Mesothelial cell of epicardium (in vitro differentiated cells): ENCODE data around the gene ARF3. TPM values are rescaled to one million over a fixed set of nuclear protein-coding genes. Genes with fewer than 3 reads are reported as not detected.
"Not testable (repeated sequence)": the region's sequence is repeated elsewhere in the genome, so short reads cannot be mapped to it uniquely, and the experiment has no call there.

ENCODE experiments used
- DNase-seq, 2 experiments: peaks; one replicate each; pipeline ENCODE4 v3.0.0; 2021; ENCODE audit warnings: low spot score in 2 of 2; ENCODE audit not compliant: unreplicated experiment in 2 of 2
- H3K27ac Mint-ChIP-seq: 2 replicates; pipeline ENCODE4 v1.8.0; 2021; ENCODE audit warnings: mixed read lengths
- H3K27me3 Mint-ChIP-seq: 2 replicates; pipeline ENCODE4 v1.8.0; 2021; ENCODE audit warnings: low read depth, mixed read lengths
- H3K36me3 Mint-ChIP-seq: 2 replicates; pipeline ENCODE4 v1.8.0; 2021; ENCODE audit warnings: mixed read lengths
- H3K4me1 Mint-ChIP-seq: 2 replicates; pipeline ENCODE4 v1.8.0; 2021; ENCODE audit warnings: mixed read lengths
- H3K4me3 Mint-ChIP-seq: 2 replicates; pipeline ENCODE4 v1.8.0; 2021; ENCODE audit warnings: mild to moderate bottlenecking, moderate library complexity, mixed read lengths
- H3K9me3 Mint-ChIP-seq: 2 replicates; pipeline ENCODE4 v1.8.0; 2021; ENCODE audit warnings: mixed read lengths
- total RNA-seq: library from RNA; stranded (reverse); gene quantifications from 3 replicates; pipeline ENCODE4 v1.2.1, GENCODE V29; 2021
- TF ChIP-seq, protein P1 (sequence below): fragments of 200-600 bp; sonication (generic); IDR thresholded peaks from one replicate; pipeline ENCODE4 v1.5.0; 2021; ENCODE audit warnings: antibody characterized with exemption; ENCODE audit not compliant: unreplicated experiment

Gene ARF3
- total RNA-seq, 1 donor from 2014 or later = 123 TPM

DNA sequence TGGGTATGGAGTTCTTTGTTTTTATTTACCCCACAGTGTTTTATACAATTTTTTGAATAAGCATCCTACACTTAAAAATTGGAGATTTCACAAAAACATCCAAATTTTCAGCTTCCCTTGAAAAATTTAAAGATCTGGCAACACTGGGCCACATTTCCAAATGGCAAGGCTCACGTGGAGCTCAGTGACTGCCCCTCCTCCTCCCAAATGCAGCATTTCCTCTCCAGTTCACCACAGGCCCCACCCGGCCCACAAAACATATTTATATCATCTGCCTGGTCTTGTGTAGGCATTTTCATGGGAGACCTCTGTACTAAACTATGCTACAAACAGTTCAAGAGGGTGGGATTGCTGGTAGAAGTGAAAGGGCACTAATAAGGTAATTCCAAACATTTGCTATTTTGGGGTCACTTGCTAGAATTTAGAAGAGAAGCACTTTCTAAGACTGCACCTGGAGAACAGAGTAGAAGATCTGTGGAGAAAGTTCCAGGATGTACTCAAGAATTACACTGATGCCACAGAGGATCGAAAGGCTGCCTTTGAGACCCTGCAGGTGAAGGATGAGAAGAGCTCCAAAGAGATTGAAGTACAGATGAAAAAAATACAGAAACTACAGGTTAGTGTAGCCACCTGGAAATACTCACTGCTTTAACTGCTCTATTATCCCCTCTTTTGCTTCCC, 39.3 kb downstream of the ARF3 start:
- Mint-ChIP-seq H3K36me3 (peaks cover 12% of the 10 kb centered on the region), H3K4me3 (no peak overlapping the region), H3K9me3 (no peaks in the 10 kb centered on the region), H3K27me3 (no peaks in the 10 kb centered on the region), H3K4me1 (no peaks in the 10 kb centered on the region), H3K27ac (no peak overlapping the region)
- no peak for DNase-seq
- TF ChIP-seq, protein P1, sequence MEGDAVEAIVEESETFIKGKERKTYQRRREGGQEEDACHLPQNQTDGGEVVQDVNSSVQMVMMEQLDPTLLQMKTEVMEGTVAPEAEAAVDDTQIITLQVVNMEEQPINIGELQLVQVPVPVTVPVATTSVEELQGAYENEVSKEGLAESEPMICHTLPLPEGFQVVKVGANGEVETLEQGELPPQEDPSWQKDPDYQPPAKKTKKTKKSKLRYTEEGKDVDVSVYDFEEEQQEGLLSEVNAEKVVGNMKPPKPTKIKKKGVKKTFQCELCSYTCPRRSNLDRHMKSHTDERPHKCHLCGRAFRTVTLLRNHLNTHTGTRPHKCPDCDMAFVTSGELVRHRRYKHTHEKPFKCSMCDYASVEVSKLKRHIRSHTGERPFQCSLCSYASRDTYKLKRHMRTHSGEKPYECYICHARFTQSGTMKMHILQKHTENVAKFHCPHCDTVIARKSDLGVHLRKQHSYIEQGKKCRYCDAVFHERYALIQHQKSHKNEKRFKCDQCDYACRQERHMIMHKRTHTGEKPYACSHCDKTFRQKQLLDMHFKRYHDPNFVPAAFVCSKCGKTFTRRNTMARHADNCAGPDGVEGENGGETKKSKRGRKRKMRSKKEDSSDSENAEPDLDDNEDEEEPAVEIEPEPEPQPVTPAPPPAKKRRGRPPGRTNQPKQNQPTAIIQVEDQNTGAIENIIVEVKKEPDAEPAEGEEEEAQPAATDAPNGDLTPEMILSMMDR = no peak

DNA sequence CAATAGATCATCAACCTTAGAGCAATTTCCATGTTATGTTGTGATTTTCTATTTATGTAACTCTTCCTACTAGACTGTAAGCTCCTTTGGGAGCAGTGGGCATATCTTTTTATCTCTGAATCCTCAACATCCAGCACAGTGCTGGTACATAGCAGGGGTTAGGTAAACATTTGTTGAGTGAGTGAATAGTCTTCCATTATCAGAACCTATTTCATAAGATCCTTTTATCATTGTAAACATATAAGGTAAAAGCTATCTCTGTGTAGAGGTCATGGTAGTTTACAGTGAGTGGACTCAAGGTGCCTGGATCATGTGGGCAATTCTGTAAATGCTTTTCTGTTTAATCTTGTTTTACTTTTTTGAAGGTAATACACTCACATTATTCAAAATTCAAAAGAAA, 47.1 kb downstream of the ARF3 start:
- DNase-seq = no peak
- Mint-ChIP-seq H3K27me3 (peaks cover 3% of the 10 kb centered on the region), H3K36me3 (no peaks in the 10 kb centered on the region), H3K9me3 (no peaks in the 10 kb centered on the region), H3K4me3 (no peak overlapping the region), H3K27ac (no peak overlapping the region), H3K4me1 (no peaks in the 10 kb centered on the region)
- TF ChIP-seq, protein P1 = no peak

DNA sequence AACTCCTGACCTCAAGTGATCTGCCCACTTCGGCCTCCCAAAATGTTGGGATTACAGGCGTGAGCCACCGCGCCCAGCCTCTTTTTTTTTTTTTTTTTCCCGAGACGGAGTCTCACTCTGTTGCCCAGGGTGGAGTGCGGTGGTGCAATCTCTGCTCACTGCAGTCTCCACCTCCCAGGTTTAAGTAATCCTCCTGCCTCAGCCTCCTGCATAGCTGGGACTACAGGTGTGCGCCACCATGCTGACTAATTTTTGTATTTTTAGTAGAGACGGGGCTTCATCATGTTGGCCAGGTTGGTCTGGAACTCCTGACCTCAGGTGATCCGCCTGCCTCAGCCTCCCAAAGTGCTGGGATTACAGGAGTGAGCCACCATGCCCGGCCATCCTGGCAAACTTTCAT, 47.6 kb downstream of the ARF3 start:
- H3K4me1 Mint-ChIP-seq, H3K27ac Mint-ChIP-seq, H3K27me3 Mint-ChIP-seq, H3K9me3 Mint-ChIP-seq, H3K4me3 Mint-ChIP-seq, DNase-seq, H3K36me3 Mint-ChIP-seq: not testable (repeated sequence)

DNA sequence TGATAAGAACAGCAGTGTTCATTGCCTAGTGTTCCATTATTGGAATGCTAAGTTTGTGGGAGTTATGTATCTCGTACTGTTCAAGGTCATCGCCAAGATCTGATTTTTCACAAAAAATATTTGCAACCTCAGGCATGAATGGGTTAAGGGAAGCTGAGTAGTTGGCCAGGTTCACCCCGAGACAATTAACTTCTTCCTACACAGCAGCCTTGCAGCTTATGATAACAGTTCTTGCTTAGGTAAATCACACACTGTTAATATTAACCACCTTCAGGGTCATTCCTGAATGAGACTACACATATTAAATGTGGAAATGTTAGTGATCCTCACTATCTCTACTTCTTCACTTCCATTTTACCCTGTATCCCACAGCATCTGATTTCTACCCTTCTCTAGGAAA, 50.0 kb downstream of the ARF3 start:
- Mint-ChIP-seq H3K36me3 (no peaks in the 10 kb centered on the region), H3K9me3 (no peaks in the 10 kb centered on the region)

DNA sequence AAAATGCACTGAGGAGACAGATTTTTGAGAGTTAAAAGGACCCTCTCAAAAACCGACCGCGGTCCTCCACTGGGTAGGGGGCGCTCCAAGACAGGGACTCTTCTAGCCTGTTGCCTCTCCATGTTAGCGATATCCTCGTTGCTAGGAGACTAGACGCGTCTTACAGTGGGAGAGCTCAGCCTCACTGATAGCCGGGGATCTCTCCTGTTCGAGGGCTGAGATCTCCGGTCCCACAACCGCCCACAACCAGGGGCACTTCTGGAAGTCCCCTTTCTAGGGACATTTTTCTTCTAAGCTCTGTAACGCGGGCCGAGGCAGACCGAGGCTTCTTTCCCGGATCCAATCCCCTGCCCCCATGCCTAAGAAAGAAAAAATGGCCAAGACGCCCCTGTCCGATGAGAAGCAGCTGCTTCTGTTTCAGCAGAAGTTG, 53.3 kb downstream of the ARF3 start:
- Mint-ChIP-seq H3K9me3 (no peaks in the 10 kb centered on the region), H3K27ac (no peak overlapping the region), H3K36me3 (no peaks in the 10 kb centered on the region), H3K4me1 (no peaks in the 10 kb centered on the region), H3K4me3 (peak overlapping the region; percentile 76), H3K27me3 (peaks cover 3% of the 10 kb centered on the region)
- DNase-seq = peak; percentile 69 to 86
- TF ChIP-seq, protein P1 = peak; percentile 39

More for the DNA sequence above, 50.0 kb downstream of the ARF3 start:
- Mint-ChIP-seq H3K4me3 (no peak overlapping the region), H3K27ac (no peak overlapping the region), H3K27me3 (peaks cover 3% of the 10 kb centered on the region), H3K4me1 (no peaks in the 10 kb centered on the region)
- no peak for DNase-seq
- TF ChIP-seq, protein P1 = no peak

DNA sequence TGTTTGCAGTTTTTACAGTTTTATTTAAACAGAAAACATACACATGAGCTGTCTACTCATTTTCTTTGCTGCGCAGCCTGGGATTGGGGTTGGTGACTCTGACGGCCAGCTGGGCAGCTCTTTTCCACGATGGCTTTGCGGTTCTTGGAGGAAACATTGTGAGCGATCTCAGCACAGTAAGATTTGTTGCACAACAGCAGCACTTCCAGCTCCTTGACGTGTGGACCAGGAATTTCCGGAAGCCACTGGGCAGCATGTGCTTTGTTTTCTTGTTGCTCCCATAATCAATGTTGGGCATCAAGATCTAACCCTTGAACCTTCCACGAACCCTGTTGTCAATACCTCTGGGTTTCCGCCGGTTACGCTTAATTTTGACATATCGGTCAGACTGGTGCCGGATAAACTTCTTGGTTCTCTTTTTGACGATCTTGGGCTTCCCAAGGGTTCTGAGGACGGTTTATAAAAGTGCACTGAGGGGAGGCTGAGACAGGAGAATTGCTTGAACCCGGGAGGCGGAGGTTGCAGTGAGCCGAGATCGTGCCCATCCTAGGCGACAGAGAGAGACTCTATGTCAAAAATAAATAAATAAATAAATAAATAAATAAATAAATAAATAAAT, 53.8 kb downstream of the ARF3 start:
- no peak for DNase-seq
- peak overlapping the region; percentile 43 for H3K4me3 Mint-ChIP-seq

More for the DNA sequence above, 53.8 kb downstream of the ARF3 start:
- no peaks in the 10 kb centered on the region for H3K4me1 Mint-ChIP-seq
- TF ChIP-seq, protein P1 = no peak
- no peaks in the 10 kb centered on the region for H3K9me3 Mint-ChIP-seq
- H3K27ac Mint-ChIP-seq = no peak overlapping the region
- H3K27me3 Mint-ChIP-seq = peaks cover 6% of the 10 kb centered on the region
- no peaks in the 10 kb centered on the region for H3K36me3 Mint-ChIP-seq
